Skeletal muscle tissue (tissue), 4 donors: Measurements from ENCODE around the gene NSFL1C. TPM values are rescaled to one million over a fixed set of nuclear protein-coding genes. Genes with fewer than 3 reads are reported as not detected.

Experiments
- H3K27ac ChIP-seq: one replicate; pipeline ENCODE4 v1.7.0; 2013; ENCODE audit warnings: mild to moderate bottlenecking, low read depth, low read length, inconsistent platforms
- H3K27me3 ChIP-seq, 3 donors: one replicate each; pipeline ENCODE4 v1.7.0; 2013; ENCODE audit warnings: low read length in 3 of 3; ENCODE audit not compliant: control insufficient read depth in 3 of 3, insufficient read depth in 3 of 3
- H3K36me3 ChIP-seq, 3 donors: one replicate each; pipeline ENCODE4 v1.7.0; 2013; ENCODE audit warnings: low read length in 3 of 3; ENCODE audit not compliant: control insufficient read depth in 3 of 3, insufficient read depth in 3 of 3
- H3K4me1 ChIP-seq, 3 donors: one replicate each; pipeline ENCODE4 v1.7.0; 2013; ENCODE audit warnings: low read length in 3 of 3, mild to moderate bottlenecking in 3 of 3; ENCODE audit not compliant: control insufficient read depth in 3 of 3, insufficient read depth in 3 of 3
- H3K4me3 ChIP-seq, 3 donors: one replicate each; pipeline ENCODE4 v1.7.0; 2013; ENCODE audit warnings: low read length in 3 of 3
- H3K9ac ChIP-seq, 3 donors: one replicate each; pipeline ENCODE4 v1.7.0; 2013; ENCODE audit warnings: low read length in 3 of 3, mild to moderate bottlenecking in 3 of 3, moderate library complexity in 2 of 3, low read depth in 1 of 3
- H3K9me3 ChIP-seq, 3 donors: one replicate each; pipeline ENCODE4 v1.7.0; 2013; ENCODE audit warnings: low read length in 3 of 3; ENCODE audit not compliant: control insufficient read depth in 3 of 3
- total RNA-seq: library from RNA; depleted of rRNA; stranded (reverse); fragments of >200 nt; gene quantifications from one replicate; pipeline ENCODE4 v1.2.3, GENCODE V29; 2014
- donor health status: Osteomylitis.

NSFL1C gene
- total RNA-seq, 1 donor from 2014 or later = 28.7 TPM

DNA sequence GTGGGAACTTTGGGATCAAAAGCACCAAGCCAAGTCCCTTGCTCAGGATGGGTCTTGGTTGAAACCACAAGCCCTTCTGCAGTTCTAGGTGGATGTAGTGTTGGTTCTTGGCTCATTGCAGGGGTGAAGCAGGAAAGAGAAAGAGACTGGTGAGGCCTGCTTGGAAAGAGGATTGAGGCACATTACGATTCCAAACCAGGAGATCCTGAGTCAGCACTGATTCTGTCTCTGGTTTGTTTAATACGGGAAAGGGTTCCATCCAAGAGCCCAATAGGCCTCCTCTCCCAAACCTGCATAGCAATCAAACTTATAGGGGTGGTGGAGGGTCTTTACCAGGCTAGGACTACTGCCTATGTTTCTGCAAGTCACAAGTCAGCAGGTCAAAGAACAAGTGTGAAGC is 24.3 kb downstream of the NSFL1C start:
- H3K4me1 ChIP-seq = no peaks in the 10 kb centered on the region
- H3K9me3 ChIP-seq = no peaks in the 10 kb centered on the region
- no peaks in the 10 kb centered on the region for H3K27me3 ChIP-seq
- no peak overlapping the region for H3K4me3 ChIP-seq
- peaks cover 53 to 81% (median 72%) of the 10 kb centered on the region in 3 donors for H3K36me3 ChIP-seq
- no peak overlapping the region for H3K27ac ChIP-seq
- no peak overlapping the region for H3K9ac ChIP-seq

GRCh38 chr20:1441133-1441532 is 25.5 kb downstream of the NSFL1C start:
- Histone ChIP-seq H3K9ac (no peak overlapping the region), H3K27me3 (no peaks in the 10 kb centered on the region), H3K4me3 (no peak overlapping the region), H3K36me3 (peaks cover 49 to 69% (median 60%) of the 10 kb centered on the region in 3 donors), H3K9me3 (no peaks in the 10 kb centered on the region), H3K27ac (no peak overlapping the region), H3K4me1 (no peaks in the 10 kb centered on the region)

DNA sequence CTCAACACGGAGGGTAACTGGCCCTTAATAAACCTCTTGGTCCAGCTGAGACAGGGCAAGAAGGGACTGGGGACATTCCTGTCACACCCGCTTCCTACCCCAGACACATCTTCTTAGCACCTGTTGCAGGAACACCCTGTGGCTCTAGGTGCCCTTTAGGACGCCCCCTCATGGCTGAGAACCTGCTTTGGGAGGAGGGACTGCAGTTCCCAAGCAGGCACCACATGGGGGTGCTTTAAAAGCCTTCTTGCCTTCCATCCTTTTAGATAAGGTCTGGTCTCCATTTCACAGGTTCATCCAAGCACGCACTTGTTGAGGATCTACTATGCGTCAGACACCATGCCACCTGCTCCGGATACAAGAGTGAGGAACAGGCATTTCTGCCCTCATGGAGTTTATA is 26.6 kb downstream of the NSFL1C start:
- no peak overlapping the region for H3K9ac ChIP-seq
- H3K36me3 ChIP-seq = peaks cover 37 to 63% (median 50%) of the 10 kb centered on the region in 3 donors
- no peaks in the 10 kb centered on the region for H3K9me3 ChIP-seq

DNA sequence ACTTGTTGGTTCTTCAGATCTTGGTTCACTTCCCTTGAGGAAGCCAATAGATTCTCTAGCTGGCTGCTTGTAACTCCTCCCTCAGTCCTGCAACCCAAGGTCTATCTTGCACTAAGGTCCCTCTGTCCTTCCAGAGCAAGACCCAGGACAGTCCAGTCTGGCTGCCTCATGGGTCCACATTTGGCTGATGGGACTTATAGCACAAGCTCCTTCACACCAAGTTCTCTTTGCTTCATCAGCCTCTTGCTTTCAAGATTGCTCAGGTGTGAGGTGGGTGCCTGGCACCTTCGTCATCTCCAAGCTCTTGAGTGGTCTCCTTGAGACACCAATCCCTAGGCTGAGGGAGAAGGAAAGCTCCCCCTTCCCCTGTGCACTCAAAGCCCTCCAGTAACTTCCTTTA is 28.3 kb downstream of the NSFL1C start:
- H3K9me3 ChIP-seq = no peaks in the 10 kb centered on the region
- no peaks in the 10 kb centered on the region for H3K27me3 ChIP-seq
- H3K4me1 ChIP-seq = no peaks in the 10 kb centered on the region
- H3K9ac ChIP-seq = no peak overlapping the region
- H3K4me3 ChIP-seq = no peak overlapping the region
- peaks cover 21 to 58% (median 43%) of the 10 kb centered on the region in 3 donors for H3K36me3 ChIP-seq
- no peak overlapping the region for H3K27ac ChIP-seq

More for the DNA sequence above, 26.6 kb downstream of the NSFL1C start:
- Histone ChIP-seq H3K27me3 (no peaks in the 10 kb centered on the region), H3K27ac (no peak overlapping the region), H3K4me1 (no peaks in the 10 kb centered on the region), H3K4me3 (no peak overlapping the region)

DNA sequence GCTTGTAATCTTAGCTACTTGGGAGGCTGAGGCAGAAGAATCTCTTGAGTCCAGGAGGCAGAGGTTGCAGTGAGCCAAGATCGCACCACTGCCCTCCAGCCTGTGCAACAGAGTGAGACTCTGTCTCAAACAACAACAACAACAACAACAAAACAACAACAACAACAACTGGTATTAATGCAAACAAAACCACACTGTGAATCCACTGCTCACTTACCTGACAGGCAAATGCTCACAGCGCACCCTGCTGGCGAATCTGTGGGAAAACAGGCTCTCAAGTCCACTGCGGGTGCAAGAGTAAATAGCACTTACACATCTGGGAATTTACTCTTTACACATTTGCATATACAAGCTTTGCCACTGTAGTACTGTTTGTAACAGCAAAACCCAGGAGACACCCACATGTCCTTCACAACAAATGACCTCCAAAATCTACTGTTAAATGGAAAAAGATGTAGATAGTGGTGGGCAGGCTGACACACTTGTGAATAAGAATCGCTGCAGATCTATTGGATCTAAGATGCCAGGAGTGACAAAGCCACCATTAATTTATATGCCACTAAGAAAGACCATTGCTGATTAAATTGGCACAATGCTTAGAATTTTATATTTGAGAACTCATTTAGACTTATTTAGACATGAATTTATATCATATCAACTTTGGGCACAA is 29.3 kb downstream of the NSFL1C start:
- H3K27me3 ChIP-seq = no peaks in the 10 kb centered on the region
- no peaks in the 10 kb centered on the region for H3K4me1 ChIP-seq
- no peak overlapping the region for H3K27ac ChIP-seq
- H3K4me3 ChIP-seq = no peak overlapping the region
- no peaks in the 10 kb centered on the region for H3K9me3 ChIP-seq
- no peak overlapping the region for H3K9ac ChIP-seq
- H3K36me3 ChIP-seq = peaks cover 18 to 49% (median 33%) of the 10 kb centered on the region in 3 donors

DNA sequence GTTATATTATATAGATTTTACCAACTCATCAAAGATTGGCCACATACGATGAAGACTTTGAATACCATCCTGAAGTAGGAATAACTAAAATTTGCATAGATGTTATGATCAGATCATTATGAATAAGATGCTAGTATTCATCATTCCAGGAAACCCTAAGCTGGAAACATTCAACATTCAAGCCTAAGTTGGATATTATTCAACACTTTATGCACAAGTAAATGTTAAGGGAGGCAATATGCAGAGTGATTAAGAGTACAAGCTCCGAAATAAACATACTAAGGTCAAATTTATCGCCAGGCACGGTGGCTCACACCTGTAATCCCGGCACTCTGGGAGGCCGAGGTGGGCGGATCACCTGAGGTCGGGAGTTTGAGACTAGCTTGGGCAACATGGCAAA is 30.4 kb downstream of the NSFL1C start:
- H3K27me3 ChIP-seq = no peaks in the 10 kb centered on the region
- H3K9me3 ChIP-seq = no peaks in the 10 kb centered on the region
- no peaks in the 10 kb centered on the region for H3K4me1 ChIP-seq
- H3K9ac ChIP-seq = no peak overlapping the region
- peaks cover 10 to 41% (median 24%) of the 10 kb centered on the region in 3 donors for H3K36me3 ChIP-seq
- no peak overlapping the region for H3K27ac ChIP-seq
- H3K4me3 ChIP-seq = no peak overlapping the region

DNA sequence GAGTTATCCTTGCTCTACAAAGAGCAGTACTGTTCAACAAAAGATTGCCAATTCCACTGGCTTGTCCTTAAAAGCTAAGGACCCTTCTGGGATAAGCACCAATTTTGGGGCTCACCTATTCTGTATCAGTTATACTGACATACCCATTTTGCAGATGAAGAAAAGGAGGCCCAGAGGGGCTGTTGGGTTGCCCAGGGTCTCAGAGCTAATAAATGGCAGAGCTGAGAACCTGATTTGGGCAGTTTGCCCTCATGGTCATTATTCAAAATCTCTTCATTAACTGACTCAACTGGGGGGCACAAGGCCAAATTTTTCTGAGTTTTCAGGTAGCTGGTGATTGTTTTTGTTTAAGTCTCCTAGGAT is 31.3 kb downstream of the NSFL1C start:
- Histone ChIP-seq H3K36me3 (peaks cover 6 to 31% (median 18%) of the 10 kb centered on the region in 3 donors), H3K4me3 (no peak overlapping the region), H3K9ac (no peak overlapping the region), H3K4me1 (no peaks in the 10 kb centered on the region), H3K27ac (no peak overlapping the region), H3K9me3 (no peaks in the 10 kb centered on the region), H3K27me3 (no peaks in the 10 kb centered on the region)

GRCh38 chr20:1434571-1435336 is 31.9 kb downstream of the NSFL1C start:
- Histone ChIP-seq H3K27ac (no peak overlapping the region), H3K27me3 (no peaks in the 10 kb centered on the region), H3K9me3 (no peaks in the 10 kb centered on the region), H3K9ac (no peak overlapping the region), H3K4me3 (no peak overlapping the region), H3K4me1 (no peaks in the 10 kb centered on the region), H3K36me3 (peaks cover 3 to 26% (median 14%) of the 10 kb centered on the region in 3 donors)

GRCh38 chr20:1431158-1431557 is 35.5 kb downstream of the NSFL1C start:
- H3K9ac ChIP-seq = no peak overlapping the region
- H3K27ac ChIP-seq = no peak overlapping the region
- H3K36me3 ChIP-seq = peaks cover 0 to 18% (median 11%) of the 10 kb centered on the region in 3 donors
- H3K9me3 ChIP-seq = no peaks in the 10 kb centered on the region
- no peaks in the 10 kb centered on the region for H3K4me1 ChIP-seq
- H3K4me3 ChIP-seq = no peak overlapping the region
- peaks cover 0 to 2% (median 0%) of the 10 kb centered on the region in 3 donors for H3K27me3 ChIP-seq

DNA sequence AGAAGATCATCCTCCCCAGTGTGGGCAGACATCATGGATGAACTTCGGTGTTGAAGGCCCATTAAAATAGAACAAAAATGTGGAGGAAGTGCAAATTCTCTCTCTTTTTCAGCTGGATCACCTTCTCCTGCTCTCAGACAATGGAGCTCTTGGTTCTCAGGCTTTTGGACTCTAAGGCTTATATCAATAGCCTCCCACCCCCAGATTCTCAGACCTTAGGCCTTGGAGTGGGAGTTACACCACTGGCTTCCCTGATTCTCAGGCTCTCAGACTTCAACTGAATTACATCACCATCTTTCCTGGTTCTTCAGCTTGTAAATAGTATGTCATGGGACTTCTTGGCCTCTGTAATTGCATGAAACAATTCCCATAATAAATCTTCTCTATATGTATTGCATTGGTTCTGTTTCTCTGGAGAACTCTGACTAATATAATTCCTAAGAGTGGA is 36.6 kb downstream of the NSFL1C start:
- Histone ChIP-seq H3K27ac (no peak overlapping the region), H3K9ac (no peak overlapping the region), H3K4me3 (no peak overlapping the region), H3K9me3 (no peaks in the 10 kb centered on the region), H3K27me3 (peaks cover 0 to 2% (median 0%) of the 10 kb centered on the region in 3 donors), H3K4me1 (no peaks in the 10 kb centered on the region), H3K36me3 (peaks cover 0 to 13% (median 10%) of the 10 kb centered on the region in 3 donors)
